Mesodermal cell (in vitro differentiated cells): ENCODE measurements around the gene DHRS9.
"Not testable (repeated sequence)": the region's sequence is repeated elsewhere in the genome, so short reads cannot be mapped to it uniquely, and the experiment has no call there.

Source experiments
- H3K27ac ChIP-seq: 2 replicates; pipeline ENCODE4 v1.7.0; 2013; ENCODE audit warnings: mild to moderate bottlenecking, low read depth, low read length, moderate library complexity; ENCODE audit not compliant: severe bottlenecking
- H3K36me3 ChIP-seq: 2 replicates; pipeline ENCODE4 v1.7.1; 2013; ENCODE audit warnings: mild to moderate bottlenecking, low read length, moderate library complexity; ENCODE audit not compliant: control insufficient read depth, insufficient read depth
- H3K4me1 ChIP-seq: one replicate; pipeline ENCODE4 v1.7.1; 2013; ENCODE audit warnings: mild to moderate bottlenecking, low read length; ENCODE audit not compliant: insufficient read depth, control insufficient read depth, poor library complexity, severe bottlenecking
- H3K4me3 ChIP-seq: 2 replicates; pipeline ENCODE4 v1.7.0; 2013; ENCODE audit warnings: low read length, control low read depth, mild to moderate bottlenecking; ENCODE audit not compliant: insufficient read depth, poor library complexity, severe bottlenecking; ENCODE audit errors: extremely low read depth
- H3K9me3 ChIP-seq: 2 replicates; pipeline ENCODE4 v1.7.1; 2013; ENCODE audit warnings: mild to moderate bottlenecking, low read length, moderate library complexity; ENCODE audit not compliant: control insufficient read depth
- WGBS, 2 experiments: methylation state at CpG; one replicate each; pipeline ENCODE4 v1.1.5; 2013; ENCODE audit warnings: missing lambda C conversion rate in 2 of 2; ENCODE audit not compliant: insufficient coverage in 2 of 2; 5-methylcytosine and 5-hydroxymethylcytosine counted together

Gene DHRS9

DNA sequence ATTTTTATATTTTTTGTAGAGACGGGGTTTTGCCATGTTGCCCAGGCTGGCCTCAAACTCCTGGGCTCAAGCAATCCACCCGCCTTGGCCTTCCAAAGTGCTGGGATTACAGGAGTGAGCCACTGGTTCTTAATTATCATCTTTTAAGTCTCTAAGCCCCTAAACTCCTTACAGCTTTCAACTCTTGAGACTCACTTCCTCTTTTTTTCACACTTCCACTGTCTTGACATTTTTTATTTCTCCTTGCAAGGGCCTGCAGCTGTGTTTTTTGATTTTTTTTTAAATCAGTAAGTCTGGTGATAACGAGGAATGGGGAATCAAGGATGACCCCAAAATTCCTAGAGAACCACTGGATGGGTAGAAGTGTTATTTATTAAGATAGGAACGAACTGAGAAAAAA is 29.7 kb upstream of the DHRS9 start:
- Histone ChIP-seq H3K27ac (no peak overlapping the region), H3K4me3 (no peak overlapping the region), H3K9me3 (peaks cover 18% of the 10 kb centered on the region), H3K36me3 (no peaks in the 10 kb centered on the region), H3K4me1 (peaks cover 7% of the 10 kb centered on the region)
- WGBS, 2 experiments, result 88 to 93% methylated on average over 4 of the region's 4 CpGs

DNA sequence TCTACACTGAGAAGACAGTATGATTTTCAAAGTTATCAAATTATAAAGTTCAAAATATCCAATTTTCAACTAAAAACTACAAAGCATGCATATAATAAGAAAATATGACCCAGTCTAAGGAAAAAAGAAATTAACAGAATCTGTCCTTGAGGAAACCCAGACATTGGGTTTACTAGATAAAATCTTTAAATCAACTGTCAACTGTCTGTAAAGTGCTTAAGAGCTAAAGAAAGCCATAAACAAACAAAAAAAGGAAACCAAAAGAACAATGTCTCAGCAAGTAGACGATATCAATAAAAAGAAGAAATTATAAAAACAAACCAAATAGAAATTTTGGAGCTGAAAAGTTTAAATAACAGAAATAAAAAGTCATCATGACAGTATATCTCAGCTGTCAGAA is 27.8 kb upstream of the DHRS9 start:
- no peak overlapping the region for H3K27ac ChIP-seq
- peaks cover 18% of the 10 kb centered on the region for H3K9me3 ChIP-seq
- H3K36me3 ChIP-seq, result no peaks in the 10 kb centered on the region
- H3K4me1 ChIP-seq, result peaks cover 6% of the 10 kb centered on the region
- H3K4me3 ChIP-seq, result no peak overlapping the region
- WGBS, 2 experiments, result no CpG with 5 or more reads among the region's 1 CpG

DNA sequence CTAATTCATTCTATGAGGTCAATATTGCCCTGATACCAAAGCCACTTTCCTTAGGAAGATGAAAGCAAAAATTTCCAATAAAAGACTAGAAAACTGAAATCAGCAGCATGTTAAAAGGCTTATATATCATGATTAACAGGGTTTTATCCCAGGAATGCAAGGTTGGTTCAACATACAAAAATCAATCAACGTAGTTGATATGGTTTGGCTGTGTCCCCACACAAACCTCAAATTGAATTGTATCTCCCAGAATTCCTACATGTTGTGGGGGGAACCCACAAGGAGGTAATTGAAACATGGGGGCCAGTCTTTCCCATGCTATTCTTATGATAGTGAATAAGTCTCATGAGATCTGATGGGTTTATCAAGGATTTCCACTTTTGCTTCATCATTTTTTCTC is 26.5 kb upstream of the DHRS9 start:
- Histone ChIP-seq H3K9me3 (peaks cover 18% of the 10 kb centered on the region), H3K4me1 (peaks cover 6% of the 10 kb centered on the region), H3K27ac (no peak overlapping the region), H3K4me3 (no peak overlapping the region), H3K36me3 (no peaks in the 10 kb centered on the region)
- WGBS, 2 experiments, result no CpG with 5 or more reads among the region's 1 CpG

DNA sequence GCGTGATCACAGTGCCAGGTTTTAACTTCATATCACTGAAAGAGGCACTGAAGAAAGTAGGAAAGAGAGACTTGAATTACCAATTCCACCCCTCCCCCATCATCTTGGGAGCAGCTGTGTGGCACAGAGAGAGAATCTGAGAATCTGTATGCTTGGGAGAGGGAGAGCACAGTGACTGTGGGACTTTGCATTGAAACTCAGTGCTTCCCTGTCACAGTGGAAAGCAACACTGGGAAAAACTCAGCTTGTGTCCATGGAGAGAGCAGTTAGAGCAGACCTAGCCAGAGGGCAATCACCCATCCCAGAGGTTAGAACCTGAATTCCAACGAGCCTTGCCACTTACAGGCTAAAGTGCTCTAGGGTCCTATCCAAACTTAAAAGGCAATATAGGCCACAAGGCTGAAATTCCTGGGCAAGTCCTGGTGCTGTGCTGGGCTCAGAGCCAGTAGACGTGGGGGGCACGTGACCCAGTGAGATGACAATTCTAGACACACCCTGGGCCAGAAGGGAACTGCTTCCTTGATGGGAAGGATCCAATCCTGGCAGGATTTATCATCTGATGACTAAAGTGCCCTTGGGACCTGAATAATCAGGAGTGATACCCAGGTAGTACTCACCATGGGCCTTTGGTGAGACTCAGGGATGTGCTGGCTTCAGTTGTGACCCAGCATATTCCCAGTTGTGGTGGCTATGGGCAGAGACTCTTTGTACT is 22.8 kb upstream of the DHRS9 start:
- peaks cover 18% of the 10 kb centered on the region for H3K9me3 ChIP-seq
- no peaks in the 10 kb centered on the region for H3K4me1 ChIP-seq
- 88 to 89% methylated on average over 2 to 3 of the region's 4 CpGs for WGBS, 2 experiments
- no peaks in the 10 kb centered on the region for H3K36me3 ChIP-seq
- no peak overlapping the region for H3K4me3 ChIP-seq
- H3K27ac ChIP-seq, result no peak overlapping the region

DNA sequence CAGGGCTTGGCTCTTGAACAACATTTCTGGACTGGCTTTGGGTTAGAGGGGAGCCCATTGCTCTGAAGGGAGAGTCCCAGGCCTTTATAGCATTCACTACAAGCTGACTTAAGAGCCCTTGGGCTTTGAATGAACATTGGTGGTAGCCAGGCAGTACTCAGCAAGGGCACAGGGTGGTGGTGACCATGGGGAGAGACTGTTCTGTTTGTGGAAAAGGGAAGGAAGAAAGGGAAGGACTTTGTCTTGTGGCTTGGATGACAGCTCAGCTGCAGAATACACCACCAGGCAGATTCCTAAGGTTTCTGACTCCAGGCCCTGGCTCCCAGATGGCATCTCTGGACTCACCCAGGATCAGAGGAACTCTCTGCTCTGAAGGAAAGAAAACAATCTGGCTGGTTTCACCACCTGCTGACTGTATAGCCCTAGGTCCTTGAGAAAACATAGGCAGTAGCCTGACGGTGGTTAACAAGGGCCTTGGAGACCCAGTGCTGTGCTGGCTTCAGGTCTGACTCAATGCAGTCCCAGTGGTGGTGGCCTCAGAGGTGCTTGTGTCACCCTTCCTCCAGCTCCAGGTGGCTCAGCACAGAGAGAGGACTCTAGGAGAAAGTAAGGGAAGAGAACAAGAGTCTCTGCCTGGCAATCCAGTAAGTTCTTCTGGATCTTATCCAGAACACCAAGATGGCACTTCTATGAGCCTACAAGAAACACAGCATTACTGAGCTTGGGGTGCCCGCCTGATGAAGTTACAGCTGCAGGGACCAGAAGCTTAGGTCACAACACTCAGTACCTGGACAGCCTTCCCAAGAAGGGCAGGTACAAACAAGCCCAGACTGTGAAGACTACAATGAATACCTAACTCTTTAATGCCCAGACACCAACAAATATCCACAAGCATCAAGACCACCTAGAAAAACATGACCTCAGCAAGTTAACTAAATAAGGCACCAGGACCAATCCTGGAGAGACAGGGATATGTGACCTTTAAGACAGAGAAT is 21.8 kb upstream of the DHRS9 start:
- Histone ChIP-seq H3K4me1 (no peaks in the 10 kb centered on the region), H3K36me3 (no peaks in the 10 kb centered on the region), H3K4me3 (no peak overlapping the region), H3K27ac (no peak overlapping the region), H3K9me3 (peaks cover 13% of the 10 kb centered on the region)
- WGBS, 2 experiments, result 96 to 100% methylated on average over 2 of the region's 2 CpGs

DNA sequence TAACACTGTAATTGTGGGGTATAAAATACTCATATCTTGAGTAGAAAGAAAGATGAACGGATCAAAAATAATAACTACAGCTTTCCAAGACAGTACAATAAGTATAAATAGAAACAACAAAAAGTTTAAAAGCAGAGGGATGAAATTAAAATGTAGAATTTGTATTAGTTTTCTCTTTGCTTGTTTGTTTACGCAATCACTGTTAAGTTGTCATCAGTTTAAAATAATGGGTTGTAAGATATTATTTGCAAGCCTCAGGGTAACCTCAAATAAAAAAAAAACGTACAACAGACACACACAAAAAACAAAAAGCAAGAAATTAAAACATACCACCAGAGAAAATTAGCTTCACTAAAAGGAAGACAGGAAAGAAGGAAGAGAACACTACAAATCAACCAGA is 20.2 kb upstream of the DHRS9 start:
- no peak overlapping the region for H3K4me3 ChIP-seq
- no peaks in the 10 kb centered on the region for H3K4me1 ChIP-seq
- no peaks in the 10 kb centered on the region for H3K9me3 ChIP-seq
- H3K36me3 ChIP-seq, result no peaks in the 10 kb centered on the region
- WGBS, 2 experiments, result no CpG with 5 or more reads among the region's 3 CpGs
- no peak overlapping the region for H3K27ac ChIP-seq

DNA sequence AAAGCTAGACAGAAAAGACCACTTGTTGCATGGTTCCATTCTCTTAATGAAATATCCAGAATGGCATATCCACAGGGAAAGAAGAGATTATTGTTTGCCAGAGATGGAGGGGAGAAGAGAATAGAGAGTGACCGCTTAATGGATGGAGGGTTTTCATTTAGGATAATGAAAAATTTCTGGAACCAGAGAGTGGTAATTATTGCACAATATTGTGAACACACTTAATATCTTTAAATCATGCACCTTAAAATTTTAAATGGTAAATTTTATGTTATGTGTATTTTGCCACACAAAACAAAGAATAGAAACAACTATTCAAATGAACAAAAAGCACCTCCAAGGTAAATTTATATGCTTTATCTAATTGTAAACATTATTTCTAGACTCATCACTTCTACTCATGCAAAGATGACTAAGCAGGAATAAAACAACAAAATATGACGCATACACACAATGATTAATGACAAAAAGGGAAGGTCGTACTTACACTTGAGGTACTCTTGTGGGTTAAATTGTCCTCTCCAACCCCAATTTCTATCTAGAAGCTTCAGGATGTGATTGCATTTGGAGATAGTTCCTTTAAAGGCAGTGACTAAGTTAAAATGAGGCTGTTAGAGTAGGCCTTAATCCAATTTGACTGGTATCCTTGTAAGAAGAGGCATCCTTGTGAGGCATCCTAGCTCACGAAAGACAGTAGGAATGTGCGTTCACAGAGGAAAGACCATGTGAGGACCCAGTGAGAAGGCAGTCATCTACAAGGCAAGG is 18.7 kb upstream of the DHRS9 start:
- peaks cover 7% of the 10 kb centered on the region for H3K9me3 ChIP-seq
- H3K36me3 ChIP-seq, result no peaks in the 10 kb centered on the region
- WGBS, 2 experiments, result 95 to 100% methylated on average over 2 of the region's 5 CpGs
- no peak overlapping the region for H3K27ac ChIP-seq
- H3K4me3 ChIP-seq, result no peak overlapping the region
- H3K4me1 ChIP-seq, result no peaks in the 10 kb centered on the region

DNA sequence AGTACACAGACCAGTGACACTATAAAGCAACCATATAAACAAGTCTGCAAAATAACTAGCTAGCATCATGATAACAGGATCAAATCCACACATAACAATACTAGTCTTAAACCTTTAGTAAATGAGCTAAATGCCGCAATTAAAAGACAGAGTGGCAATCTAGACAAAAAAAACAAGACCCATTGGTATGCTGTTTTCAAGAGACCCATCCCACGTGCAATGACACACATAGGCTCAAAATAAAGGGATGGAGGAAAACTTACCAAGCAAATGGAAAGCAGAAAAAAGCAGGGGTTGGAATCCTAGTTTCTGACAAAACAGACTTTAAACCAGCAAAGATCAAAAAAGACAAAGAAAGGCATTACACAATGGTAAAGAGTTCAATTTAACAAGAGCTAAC is 14.8 kb upstream of the DHRS9 start:
- not testable (repeated sequence) for H3K27ac ChIP-seq, H3K4me3 ChIP-seq, H3K36me3 ChIP-seq, H3K4me1 ChIP-seq
- WGBS, 2 experiments, result 80% methylated on average over 1 of the region's 2 CpGs; no CpG with 5 or more reads in 1 of the 2 experiments
- H3K9me3 ChIP-seq, result peaks cover 11% of the 10 kb centered on the region

DNA sequence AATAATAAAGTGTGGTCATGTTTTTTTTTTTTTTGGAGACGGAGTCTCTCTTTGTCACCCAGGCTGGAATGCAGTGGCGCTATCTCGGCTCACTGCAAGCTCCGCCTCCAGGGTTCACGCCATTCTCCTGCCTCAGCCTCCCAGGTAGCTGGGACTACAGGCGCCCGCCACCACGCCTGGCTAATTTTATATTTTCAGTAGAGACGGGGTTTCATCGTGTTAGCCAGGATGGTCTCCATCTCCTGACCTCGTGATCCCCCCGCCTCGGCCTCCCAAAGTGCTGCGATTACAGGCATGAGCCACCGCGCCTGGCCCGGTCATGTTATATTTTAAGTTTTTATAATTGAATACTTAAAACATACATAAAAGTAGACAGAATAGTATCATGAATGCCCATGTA is 5.2 kb upstream of the DHRS9 start:
- not testable (repeated sequence) for H3K9me3 ChIP-seq, H3K36me3 ChIP-seq, H3K4me1 ChIP-seq, H3K4me3 ChIP-seq, H3K27ac ChIP-seq
- 98% methylated on average over 10 to 12 of the region's 17 CpGs for WGBS, 2 experiments

DNA sequence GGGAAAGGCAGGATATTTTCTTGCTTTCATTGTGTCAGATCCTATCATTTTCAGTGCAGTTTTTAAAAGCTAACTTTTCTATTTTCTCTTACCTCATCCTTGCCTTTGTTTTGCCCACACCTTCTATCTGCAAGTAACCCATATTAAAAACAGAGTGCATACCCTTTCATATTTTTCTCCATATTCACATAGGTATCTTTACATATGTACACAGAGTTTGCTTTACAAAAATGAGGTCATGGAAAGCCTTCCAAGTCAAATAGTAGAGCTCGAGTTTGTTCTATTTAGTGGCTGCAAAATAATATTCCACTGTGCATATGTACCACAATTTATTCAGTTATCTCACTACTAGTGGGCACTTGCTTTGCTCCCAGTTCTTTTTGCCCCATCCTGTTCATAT is 3.9 kb upstream of the DHRS9 start:
- no peaks in the 10 kb centered on the region for H3K9me3 ChIP-seq
- H3K27ac ChIP-seq, result no peak overlapping the region
- H3K4me3 ChIP-seq, result no peak overlapping the region
- no peaks in the 10 kb centered on the region for H3K36me3 ChIP-seq
- 100% methylated on average over 1 of the region's 1 CpG; no CpG with 5 or more reads in 1 of the 2 experiments for WGBS, 2 experiments
- no peaks in the 10 kb centered on the region for H3K4me1 ChIP-seq
